ENCODE results near the gene ZNF687. TPM values are rescaled to one million over a fixed set of nuclear protein-coding genes. Genes with fewer than 3 reads are reported as not detected.
A peak's percentile ranks its signal among the peaks of the same experiment; 100 is the strongest.

ZNF687 gene
- total RNA-seq, 1 donor, result 15.9 TPM

GRCh38 chr1:151288502-151288901 lies 6.4 kb downstream of the ZNF687 start:
- no peaks in the 10 kb centered on the region for H3K9me3 ChIP-seq (ENCODE audit: low read depth, low read length)
- H3K79me2 ChIP-seq (ENCODE audit: insufficient read depth, low read length), result peaks cover 31% of the 10 kb centered on the region
- no peak overlapping the region for H2AFZ ChIP-seq (ENCODE audit: low read length)
- peaks cover 69% of the 10 kb centered on the region for H3K36me3 ChIP-seq (ENCODE audit: insufficient read depth, low read length)
- H3K4me1 ChIP-seq (ENCODE audit: insufficient read depth, low read length), result peaks cover 3% of the 10 kb centered on the region
- no peak for DNase-seq (ENCODE audit: insufficient read length, low spot score, missing footprints)
- peaks cover 24% of the 10 kb centered on the region for H4K20me1 ChIP-seq (ENCODE audit: insufficient read depth, low read length)
- H3K27ac ChIP-seq (ENCODE audit: low read depth, low read length), result no peak overlapping the region
- TF ChIP-seq, protein P1, sequence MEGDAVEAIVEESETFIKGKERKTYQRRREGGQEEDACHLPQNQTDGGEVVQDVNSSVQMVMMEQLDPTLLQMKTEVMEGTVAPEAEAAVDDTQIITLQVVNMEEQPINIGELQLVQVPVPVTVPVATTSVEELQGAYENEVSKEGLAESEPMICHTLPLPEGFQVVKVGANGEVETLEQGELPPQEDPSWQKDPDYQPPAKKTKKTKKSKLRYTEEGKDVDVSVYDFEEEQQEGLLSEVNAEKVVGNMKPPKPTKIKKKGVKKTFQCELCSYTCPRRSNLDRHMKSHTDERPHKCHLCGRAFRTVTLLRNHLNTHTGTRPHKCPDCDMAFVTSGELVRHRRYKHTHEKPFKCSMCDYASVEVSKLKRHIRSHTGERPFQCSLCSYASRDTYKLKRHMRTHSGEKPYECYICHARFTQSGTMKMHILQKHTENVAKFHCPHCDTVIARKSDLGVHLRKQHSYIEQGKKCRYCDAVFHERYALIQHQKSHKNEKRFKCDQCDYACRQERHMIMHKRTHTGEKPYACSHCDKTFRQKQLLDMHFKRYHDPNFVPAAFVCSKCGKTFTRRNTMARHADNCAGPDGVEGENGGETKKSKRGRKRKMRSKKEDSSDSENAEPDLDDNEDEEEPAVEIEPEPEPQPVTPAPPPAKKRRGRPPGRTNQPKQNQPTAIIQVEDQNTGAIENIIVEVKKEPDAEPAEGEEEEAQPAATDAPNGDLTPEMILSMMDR (IDR thresholded peaks at IDR 0.05; ENCODE audit: extremely low read depth, low read depth, low read length), result no peak
- no peaks in the 10 kb centered on the region for H3K27me3 ChIP-seq (ENCODE audit: insufficient read depth, low read length)
- H3K4me3 ChIP-seq (ENCODE audit: insufficient read depth, low read length), result no peak overlapping the region
- H3K4me2 ChIP-seq (ENCODE audit: insufficient read depth, low read length), result no peak overlapping the region

GRCh38 chr1:151289080-151289935 lies 7.2 kb downstream of the ZNF687 start:
- H3K27ac ChIP-seq (ENCODE audit: low read depth, low read length), result no peak overlapping the region
- H3K36me3 ChIP-seq (ENCODE audit: insufficient read depth, low read length), result peaks cover 76% of the 10 kb centered on the region
- H2AFZ ChIP-seq (ENCODE audit: low read length), result no peak overlapping the region
- H3K4me3 ChIP-seq (ENCODE audit: insufficient read depth, low read length), result no peak overlapping the region
- H3K4me2 ChIP-seq (ENCODE audit: insufficient read depth, low read length), result no peak overlapping the region
- no peaks in the 10 kb centered on the region for H3K27me3 ChIP-seq (ENCODE audit: insufficient read depth, low read length)
- DNase-seq (ENCODE audit: insufficient read length, low spot score, missing footprints), result peak; percentile 80
- H4K20me1 ChIP-seq (ENCODE audit: insufficient read depth, low read length), result peaks cover 16% of the 10 kb centered on the region
- H3K4me1 ChIP-seq (ENCODE audit: insufficient read depth, low read length), result no peaks in the 10 kb centered on the region
- no peaks in the 10 kb centered on the region for H3K9me3 ChIP-seq (ENCODE audit: low read depth, low read length)
- peaks cover 22% of the 10 kb centered on the region for H3K79me2 ChIP-seq (ENCODE audit: insufficient read depth, low read length)
- TF ChIP-seq, protein P1 (IDR thresholded peaks at IDR 0.05; ENCODE audit: extremely low read depth, low read depth, low read length), result no peak

DNA sequence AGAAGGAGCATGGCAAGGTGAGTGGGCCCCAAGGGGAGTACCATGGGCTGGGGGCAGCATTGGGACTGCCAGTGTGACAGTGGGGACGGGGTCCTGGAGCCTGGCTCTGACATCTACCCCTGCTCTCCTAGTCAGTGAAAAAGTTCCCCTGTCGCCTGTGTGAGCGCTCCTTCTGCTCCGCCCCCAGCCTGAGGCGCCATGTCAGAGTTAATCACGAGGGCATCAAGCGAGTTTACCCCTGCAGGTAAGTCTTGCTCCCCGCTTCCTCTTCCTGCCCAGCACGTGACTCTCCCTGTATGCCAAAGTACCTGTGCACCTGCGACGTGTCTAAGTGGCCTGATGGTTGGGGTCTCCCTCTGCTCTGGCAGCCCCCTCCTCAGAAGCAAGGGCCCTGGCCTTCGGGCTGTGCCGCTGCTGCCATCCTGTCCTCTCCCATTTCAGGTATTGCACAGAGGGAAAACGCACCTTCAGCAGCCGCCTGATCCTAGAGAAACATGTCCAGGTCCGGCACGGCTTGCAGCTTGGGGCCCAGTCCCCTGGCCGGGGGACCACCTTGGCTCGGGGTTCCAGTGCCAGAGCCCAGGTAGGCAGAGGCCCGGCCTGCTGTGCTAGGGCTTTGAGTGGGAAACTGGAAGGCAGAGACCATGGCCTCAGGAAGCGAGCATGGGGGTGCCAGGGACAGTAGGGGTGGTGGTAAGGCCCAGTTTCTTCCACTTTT lies 8.1 kb downstream of the ZNF687 start:
- no peak overlapping the region for H3K27ac ChIP-seq (ENCODE audit: low read depth, low read length)
- TF ChIP-seq, protein P1 (IDR thresholded peaks at IDR 0.05; ENCODE audit: extremely low read depth, low read depth, low read length), result no peak
- H3K79me2 ChIP-seq (ENCODE audit: insufficient read depth, low read length), result peaks cover 14% of the 10 kb centered on the region
- no peak overlapping the region for H2AFZ ChIP-seq (ENCODE audit: low read length)
- H3K36me3 ChIP-seq (ENCODE audit: insufficient read depth, low read length), result peaks cover 80% of the 10 kb centered on the region
- H3K27me3 ChIP-seq (ENCODE audit: insufficient read depth, low read length), result no peaks in the 10 kb centered on the region
- H3K4me1 ChIP-seq (ENCODE audit: insufficient read depth, low read length), result no peaks in the 10 kb centered on the region
- peaks cover 10% of the 10 kb centered on the region for H4K20me1 ChIP-seq (ENCODE audit: insufficient read depth, low read length)
- H3K4me2 ChIP-seq (ENCODE audit: insufficient read depth, low read length), result no peak overlapping the region
- peak; percentile 78 for DNase-seq (ENCODE audit: insufficient read length, low spot score, missing footprints)
- no peaks in the 10 kb centered on the region for H3K9me3 ChIP-seq (ENCODE audit: low read depth, low read length)
- no peak overlapping the region for H3K4me3 ChIP-seq (ENCODE audit: insufficient read depth, low read length)

Measured in osteoblast (primary cell).